GM21717 (cell line): ENCODE measurements around the gene PXT1.
A peak's percentile ranks its signal among the peaks of the same experiment; 100 is the strongest.
"Not testable (repeated sequence)": the region's sequence is repeated elsewhere in the genome, so short reads cannot be mapped to it uniquely, and the experiment has no call there.

Experiments
- ATAC-seq: cut with Tn5 transposase; IDR thresholded peaks from one replicate; pipeline ENCODE4 v1.9.1; 2021; ENCODE audit warnings: mild to moderate bottlenecking, moderate library complexity; ENCODE audit not compliant: unreplicated experiment

PXT1 gene

GRCh38 chr6:36444470-36444869 is 1.8 kb upstream of the PXT1 start:
- no peak for ATAC-seq

DNA sequence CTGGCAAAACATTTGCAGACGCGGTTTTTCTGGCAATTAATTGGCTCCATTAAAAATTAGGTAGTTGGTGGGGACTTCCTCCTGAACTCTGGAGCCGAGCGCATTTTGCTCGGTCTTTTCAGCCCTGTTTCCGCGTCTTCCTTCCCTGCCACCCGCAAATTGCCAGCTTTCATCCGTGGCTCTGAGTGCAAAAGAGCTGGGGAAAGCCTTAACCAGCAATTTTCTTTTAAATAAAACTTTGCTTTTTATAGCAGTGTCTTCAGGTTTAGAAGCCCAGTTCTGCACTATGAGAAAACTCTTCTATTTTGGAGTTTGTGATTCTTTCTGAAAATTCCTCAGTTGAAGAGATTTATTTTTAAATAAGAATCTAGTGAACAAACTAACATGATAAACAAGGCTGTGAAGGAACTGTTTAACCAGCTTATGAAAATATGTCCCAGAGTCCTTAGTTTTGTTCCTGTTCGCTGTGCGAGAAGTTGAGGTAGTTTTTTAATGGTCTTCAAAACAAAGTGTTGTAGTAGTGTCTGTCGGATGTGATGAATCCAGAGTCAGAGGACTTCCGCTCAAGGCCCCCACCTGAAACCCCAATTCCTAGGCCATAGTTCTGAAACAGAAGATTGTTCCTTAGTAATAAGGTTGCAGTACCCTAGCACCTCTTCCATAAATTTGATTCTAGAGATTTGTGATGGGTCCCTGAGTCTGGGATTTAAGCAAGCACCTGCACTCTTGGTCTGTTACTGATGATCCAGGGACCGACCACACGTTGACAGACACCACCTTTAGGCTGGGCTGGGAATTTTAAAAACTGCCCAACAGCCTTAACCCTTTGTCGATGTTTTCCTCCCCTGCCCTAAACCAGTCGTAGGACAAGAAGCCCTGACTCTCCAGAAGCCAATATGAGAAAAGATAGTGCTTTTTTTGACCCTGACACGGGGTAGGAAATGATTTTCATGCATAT is 1.1 kb upstream of the PXT1 start:
- no peak for ATAC-seq

DNA sequence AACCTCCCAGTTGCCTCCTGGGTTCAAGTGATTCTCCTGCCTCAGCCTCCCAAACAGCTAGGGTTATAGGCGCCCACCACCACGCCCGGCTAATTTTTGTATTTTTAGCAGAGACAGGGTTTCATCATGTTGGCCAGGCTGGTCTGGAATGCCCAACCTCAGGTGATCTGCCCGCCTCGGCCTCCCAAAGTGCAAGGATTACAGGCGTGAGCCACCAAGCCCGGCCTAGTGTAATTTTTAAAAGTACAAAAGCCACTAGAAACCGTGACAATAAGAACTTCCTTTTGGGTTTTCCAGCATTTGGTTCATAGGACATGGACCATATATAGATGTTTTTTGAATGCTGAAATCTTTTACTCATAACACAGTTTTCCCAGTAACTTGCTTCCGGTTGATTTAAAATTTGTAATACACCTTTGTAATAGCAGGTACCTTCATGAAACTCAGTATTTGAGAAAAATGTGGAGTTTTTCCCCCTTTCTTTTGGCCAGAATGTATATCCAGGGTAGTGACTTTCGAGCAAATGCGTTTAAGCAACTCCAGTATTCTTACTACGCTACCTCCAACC is 467 bp downstream of the PXT1 start:
- ATAC-seq, result peak; percentile 13

DNA sequence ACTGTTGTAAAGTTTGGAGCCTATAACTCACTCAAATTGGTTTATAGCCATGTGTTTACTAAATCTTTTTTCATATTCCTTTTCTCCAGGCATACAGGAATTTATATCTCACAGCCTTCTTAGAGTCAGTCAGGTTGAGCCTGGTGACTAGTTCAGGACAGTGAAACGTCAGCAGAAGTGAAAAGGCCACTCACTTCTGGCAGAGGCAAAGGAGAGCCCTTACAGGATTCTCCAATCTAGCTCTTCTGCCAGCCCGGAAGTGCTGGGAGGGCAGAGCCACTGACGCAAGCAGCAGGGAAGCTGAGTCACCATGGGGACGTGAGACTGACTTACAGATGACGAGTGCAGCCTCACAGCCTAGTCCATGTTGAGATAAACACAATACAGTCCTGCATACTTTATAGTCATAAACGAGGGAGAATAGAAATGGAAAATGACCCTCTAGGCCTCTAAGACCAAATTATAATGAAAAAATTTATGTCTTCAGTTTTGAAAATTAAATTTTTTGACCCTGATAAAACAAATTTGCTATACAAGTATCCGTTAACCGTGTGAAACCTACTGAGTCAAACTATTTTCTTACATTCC is 1.3 kb downstream of the PXT1 start:
- peak; percentile 65 for ATAC-seq

- ATAC-seq, result no peak
Observed at GRCh38 chr6:36436466-36436865, 6.2 kb downstream of the PXT1 start.

GRCh38 chr6:36432151-36432671 is 10.4 kb downstream of the PXT1 start:
- ATAC-seq, result no peak

- ATAC-seq, result no peak
Observed at GRCh38 chr6:36431197-36431596, 11.5 kb downstream of the PXT1 start.

GRCh38 chr6:36430351-36430750 is 12.3 kb downstream of the PXT1 start:
- no peak for ATAC-seq

DNA sequence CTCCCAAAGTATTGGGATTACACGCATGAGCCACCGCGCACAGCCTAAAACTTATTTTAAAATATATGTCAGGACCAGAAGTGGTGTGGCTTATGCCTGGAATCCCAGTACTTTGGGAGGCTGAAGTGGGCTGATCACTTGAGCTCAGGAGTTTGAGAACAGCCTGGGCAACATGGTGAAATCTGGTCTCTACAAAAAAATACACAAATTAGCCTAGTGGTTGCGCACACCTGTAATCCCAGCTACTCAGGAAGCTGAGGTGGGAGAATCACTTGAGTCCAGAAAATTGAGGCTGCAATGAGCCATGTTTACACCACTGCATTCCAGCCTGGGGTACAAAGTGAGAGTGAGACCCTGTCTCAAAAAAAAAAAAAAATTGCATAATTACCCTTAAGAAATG is 13.7 kb downstream of the PXT1 start:
- ATAC-seq, result no peak

DNA sequence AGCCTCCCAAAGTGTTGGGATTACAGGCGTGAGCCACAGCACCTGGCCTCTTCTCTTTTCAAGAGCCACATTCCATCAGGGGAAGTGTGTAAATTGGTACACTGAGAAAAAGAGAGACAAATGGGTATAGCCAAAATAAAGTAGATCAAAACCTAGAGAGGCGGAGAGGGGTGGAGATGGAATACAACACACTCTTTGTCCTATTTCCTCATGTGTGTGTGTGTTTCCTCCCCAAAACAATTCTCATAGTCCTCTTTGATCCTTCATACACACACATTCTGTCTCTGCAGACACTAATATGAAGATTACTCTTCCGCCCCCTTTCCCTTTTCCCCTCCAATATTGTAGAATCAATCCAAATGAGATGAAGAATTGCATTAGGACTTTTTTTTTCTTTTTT is 16.0 kb downstream of the PXT1 start:
- no peak for ATAC-seq

DNA sequence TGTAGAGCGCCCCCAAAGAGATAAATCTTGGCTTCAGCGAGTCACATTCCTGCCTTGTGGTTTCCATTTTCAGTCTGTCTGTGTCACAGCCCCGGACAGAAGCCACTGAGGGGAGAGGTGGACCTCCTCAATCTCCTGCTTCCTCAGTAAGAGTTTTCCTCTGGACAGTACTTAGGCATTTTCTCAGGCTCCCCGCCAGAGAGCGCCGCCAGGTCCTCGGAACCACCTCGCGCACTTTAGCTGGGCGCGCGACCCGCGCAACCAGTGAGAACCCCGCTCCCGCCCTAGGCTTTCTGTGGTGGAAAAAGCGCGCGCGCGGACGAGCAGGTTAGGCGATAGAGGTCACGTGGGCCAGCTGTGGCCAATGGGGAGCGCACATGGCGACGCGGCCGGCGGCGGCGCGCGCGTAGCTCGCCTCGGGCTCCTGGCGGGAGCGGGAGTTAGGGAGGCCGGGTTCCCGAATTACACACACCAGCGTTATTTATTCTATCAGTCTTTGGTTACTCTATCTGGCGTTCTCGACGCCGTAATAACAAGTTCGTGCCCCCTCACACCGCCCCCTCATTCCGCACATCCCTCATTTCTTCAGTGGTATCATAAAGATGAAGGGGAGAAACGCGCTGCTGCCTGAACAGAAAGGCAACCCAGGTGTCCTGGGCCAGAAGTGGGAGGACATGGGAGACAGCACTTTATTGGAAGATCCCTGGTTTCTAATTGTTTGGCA is 19.4 kb downstream of the PXT1 start:
- ATAC-seq, result peak; percentile 79

GRCh38 chr6:36422714-36423100 is 19.9 kb downstream of the PXT1 start:
- ATAC-seq, result peak; percentile 14

DNA sequence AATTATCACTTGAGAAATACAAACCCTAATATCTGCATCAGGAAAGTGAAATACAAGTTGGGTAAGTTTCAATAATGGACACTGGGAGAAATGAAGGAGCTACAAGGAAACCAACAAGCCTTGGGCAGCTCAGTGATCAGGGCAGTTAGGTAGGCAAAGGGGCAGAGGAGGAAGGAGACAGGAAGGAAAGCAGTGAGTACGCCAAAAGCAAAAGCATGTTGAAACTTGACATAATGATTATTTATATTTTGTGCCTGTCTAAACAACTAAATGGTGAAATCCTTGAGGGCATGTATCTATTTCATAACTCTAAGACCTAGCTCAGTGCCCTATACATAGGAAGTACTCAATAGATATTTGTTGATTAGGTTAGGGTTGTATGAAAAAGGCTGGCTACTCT is 23.3 kb downstream of the PXT1 start:
- ATAC-seq, result no peak

DNA sequence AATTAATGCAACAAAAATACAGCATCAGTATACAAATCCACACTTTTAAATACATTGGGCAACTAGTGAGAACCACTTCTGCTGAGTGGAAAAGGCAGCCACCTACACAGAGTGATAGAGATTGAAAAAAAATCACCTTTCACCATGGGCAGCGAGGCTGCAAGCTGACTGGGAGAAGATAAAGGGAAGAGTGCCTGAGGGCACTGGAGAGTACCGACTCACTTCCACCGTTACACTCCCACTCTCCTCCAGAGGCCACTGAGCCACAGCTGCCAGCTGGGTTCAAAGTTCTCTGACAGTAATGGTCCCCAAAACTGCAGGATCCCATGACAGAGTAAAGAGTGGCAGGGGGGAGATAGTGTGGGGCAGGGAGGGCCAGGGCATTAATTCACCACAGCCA is 24.1 kb downstream of the PXT1 start:
- no peak for ATAC-seq

DNA sequence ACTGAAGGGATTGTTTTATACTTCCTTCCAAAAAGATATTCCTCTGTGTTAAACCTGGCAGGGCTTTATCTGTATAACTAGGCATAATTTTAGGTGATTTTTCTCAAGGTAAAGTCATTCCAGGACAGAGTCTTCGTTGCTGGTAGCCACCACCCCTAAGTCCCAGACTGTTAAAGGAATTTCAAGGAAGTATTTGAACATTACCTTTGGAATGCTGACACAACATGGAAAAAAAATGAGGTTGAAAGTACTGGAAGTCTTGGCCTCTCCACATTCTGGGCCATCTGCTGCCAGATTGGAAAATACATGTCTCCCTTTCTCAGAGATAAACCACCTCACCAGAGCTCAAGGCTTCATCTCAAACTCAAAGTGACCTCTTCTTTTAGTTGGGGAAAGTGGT is 28.2 kb downstream of the PXT1 start:
- no peak for ATAC-seq

GRCh38 chr6:36413489-36414480 is 28.9 kb downstream of the PXT1 start:
- ATAC-seq, result no peak

DNA sequence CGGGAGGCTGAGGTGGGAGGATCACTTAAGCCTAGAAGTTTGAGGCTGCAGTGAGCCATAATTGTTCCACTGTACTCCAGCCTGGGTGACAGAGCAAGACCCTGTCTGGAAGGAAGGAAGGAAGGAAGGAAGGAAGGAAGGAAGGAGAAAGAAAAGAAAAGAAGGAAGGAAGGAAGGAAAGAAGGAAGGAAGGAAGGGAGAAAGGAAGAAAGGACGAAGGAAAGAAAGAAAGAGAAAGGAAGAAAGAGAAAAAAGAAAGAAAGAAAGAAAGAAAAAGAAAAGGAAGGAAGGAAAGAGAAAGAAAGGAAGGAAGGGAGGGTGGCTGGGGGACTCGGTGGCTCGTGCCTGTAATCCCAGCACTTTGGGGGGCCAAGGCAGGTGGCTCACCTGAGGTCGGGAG is 32.9 kb downstream of the PXT1 start:
- not testable (repeated sequence) for ATAC-seq

DNA sequence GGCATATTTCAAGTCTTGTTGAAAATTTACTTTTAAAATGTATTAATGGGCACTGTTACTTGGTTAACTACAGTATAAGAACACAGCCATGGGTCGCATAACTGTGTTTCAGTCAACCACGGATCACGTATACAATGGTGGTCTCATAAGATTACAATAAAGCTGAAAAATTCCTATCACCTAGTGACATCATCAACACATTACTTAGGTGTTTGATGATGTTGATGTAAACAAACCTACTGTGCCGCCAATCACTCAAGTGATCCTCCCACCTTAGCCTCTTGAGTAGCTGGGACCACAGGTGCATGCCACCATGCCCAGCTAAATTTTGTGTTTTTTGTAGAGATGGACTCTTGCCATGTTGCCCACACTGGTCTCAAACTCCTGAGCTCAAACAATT is 38.5 kb downstream of the PXT1 start:
- no peak for ATAC-seq

DNA sequence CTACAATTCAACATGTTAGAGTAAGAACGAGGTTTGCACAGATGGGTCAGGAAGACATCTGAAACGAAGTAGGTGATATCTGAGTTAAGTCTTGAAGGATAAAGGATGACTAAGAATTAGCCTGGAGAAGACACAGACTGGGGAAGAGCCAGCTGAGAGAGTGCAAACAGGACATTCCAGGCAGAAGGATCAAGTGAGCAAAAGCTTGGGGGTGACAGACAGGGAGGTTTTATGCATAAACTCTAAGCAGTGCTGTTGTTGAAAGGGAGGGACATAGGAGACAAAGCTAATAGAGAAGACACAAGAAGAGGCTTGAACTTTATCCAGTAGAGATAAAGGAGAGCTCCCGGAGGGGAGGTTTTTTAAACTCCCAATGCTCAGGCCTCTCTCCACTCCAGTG is 40.2 kb downstream of the PXT1 start:
- ATAC-seq, result no peak

DNA sequence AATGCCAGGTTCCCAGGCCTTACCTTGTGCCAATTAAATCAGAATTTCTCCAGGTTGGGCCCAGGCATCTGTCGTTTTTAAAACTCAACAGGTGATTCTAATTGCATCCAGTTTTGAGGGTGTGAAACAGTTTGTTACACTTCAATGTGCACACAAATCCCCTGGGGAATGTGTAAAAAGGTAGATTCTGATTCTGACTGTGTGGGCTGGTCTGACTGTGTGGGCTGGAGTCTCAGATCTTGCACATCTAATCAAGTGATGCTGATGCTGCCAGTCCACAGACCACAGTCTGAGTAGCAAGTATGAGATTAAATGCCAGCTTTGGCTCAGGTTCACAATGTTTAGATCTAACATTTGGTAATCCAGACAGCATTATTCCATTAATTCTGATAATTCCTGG is 42.7 kb downstream of the PXT1 start:
- no peak for ATAC-seq
